Peyer's patch (tissue), 4 donors: ENCODE data around the gene ARNT2.

Experiments
- CTCF ChIP-seq, 6 experiments: fragments of 450-650 bp in 4 of 6; fragments of 200-600 bp in 2 of 6; sonication (generic) in 1 of 6; IDR thresholded peaks; one replicate each; pipeline ENCODE4 v1.5.1; 2017 to 2019; ENCODE audit warnings: antibody characterized with exemption in 6 of 6, mild to moderate bottlenecking in 3 of 6, moderate library complexity in 1 of 6
- POLR2A ChIP-seq, 2 donors: fragments of 450-650 bp; IDR thresholded peaks; one replicate each; pipeline ENCODE4 v1.5.1; 2017; ENCODE audit warnings: antibody characterized with exemption in 2 of 2, mild to moderate bottlenecking in 2 of 2, moderate library complexity in 2 of 2

DNA sequence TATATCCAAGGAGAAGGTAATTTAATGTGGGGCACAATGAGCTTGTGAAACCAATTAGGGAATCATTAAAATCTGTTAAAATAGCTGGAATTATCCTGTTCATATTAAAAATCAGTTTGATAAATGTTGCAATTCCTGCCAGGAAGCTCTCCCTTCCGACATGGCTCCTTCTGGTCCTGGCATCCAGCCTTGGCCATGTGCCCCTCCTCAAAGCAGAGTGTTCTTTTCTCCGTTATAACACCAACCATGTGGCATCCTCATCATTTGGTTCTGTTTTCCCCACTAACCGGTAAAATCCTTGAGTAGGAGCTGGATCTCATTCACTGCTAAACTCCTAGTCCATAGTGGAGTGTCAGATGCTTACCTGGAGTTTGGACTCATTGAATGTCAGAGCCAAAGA is 127.2 kb downstream of the ARNT2 start:
- TF ChIP-seq CTCF (IDR thresholded peaks at IDR 0.05) (no peak), POLR2A (IDR thresholded peaks at IDR 0.05) (no peak)
